BLaER1 treated with 17β-estradiol and CSF1 and Interleukin-3, amounts not matched to agents 10 nM and 100 nM (cell line): ENCODE measurements around the gene CABCOCO1.

Source experiments
- H3K27ac ChIP-seq, 11 experiments: shearing (Covaris generic); formaldehyde crosslinking; 2 replicates each; pipeline ENCODE4 v1.8.1; 2022
- H3K27me3 ChIP-seq, 11 experiments: shearing (Covaris generic); formaldehyde crosslinking; 2 replicates each; pipeline ENCODE4 v1.8.1; 2022
- H3K36me3 ChIP-seq, 11 experiments: shearing (Covaris generic); formaldehyde crosslinking; 2 replicates each; pipeline ENCODE4 v1.8.1; 2022
- H3K4me1 ChIP-seq, 10 experiments: shearing (Covaris generic); formaldehyde crosslinking; 2 replicates each; pipeline ENCODE4 v1.8.1; 2022
- H3K4me2 ChIP-seq, 11 experiments: shearing (Covaris generic); formaldehyde crosslinking; 2 replicates each; pipeline ENCODE4 v1.8.1; 2022
- H3K4me3 ChIP-seq, 10 experiments: shearing (Covaris generic); formaldehyde crosslinking; 2 replicates each; pipeline ENCODE4 v1.8.1; 2022
- H3K9ac ChIP-seq, 11 experiments: shearing (Covaris generic); formaldehyde crosslinking; 2 replicates each; pipeline ENCODE4 v1.8.1; 2022
- H3K9me3 ChIP-seq, 11 experiments: shearing (Covaris generic); formaldehyde crosslinking; replicated peaks in 1 of 11; 2 replicates each; pipeline ENCODE4 v1.8.1; 2022
- H4K20me1 ChIP-seq, 11 experiments: shearing (Covaris generic); formaldehyde crosslinking; 2 replicates each; pipeline ENCODE4 v1.8.1; 2022
- Cebpa-rat ChIP-seq, 11 experiments: shearing (Covaris generic); IDR thresholded peaks; 2 replicates each; pipeline ENCODE4 v1.8.1; 2022

Gene CABCOCO1

DNA sequence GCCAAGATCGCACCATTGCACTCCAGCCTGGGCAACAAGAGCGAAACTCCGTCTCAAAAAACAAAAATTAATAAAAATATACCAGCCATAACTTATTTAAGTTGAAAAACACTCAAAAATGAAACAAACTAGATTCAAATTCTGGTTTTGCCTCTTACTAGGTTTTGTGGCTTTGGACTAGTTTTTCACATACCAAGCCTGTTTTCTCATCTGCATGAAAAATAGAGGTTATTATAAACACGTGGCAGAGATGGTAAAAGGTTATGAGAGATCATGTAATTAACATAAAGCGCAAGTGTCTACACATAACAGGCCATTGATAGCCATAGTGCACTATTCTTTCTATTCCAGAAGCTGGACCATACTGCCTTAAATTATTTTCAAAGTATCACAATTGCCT, 35.5 kb upstream of the CABCOCO1 start:
- no peak overlapping the region for H3K9ac ChIP-seq
- no peaks in the 10 kb centered on the region for H3K27me3 ChIP-seq
- H3K4me2 ChIP-seq, result no peak overlapping the region
- no peak overlapping the region for H3K27ac ChIP-seq
- H3K4me3 ChIP-seq, result no peak overlapping the region
- no peaks in the 10 kb centered on the region for H3K9me3 ChIP-seq
- no peaks in the 10 kb centered on the region for H4K20me1 ChIP-seq
- H3K36me3 ChIP-seq, result no peaks in the 10 kb centered on the region
- no peaks in the 10 kb centered on the region for H3K4me1 ChIP-seq
- no peak for TF ChIP-seq Cebpa-rat (IDR thresholded peaks at IDR 0.05)

- Histone ChIP-seq H4K20me1 (no peaks in the 10 kb centered on the region), H3K9me3 (no peaks in the 10 kb centered on the region), H3K4me1 (no peaks in the 10 kb centered on the region), H3K9ac (no peak overlapping the region), H3K27ac (no peak overlapping the region), H3K4me3 (no peak overlapping the region), H3K4me2 (no peak overlapping the region), H3K36me3 (no peaks in the 10 kb centered on the region), H3K27me3 (no peaks in the 10 kb centered on the region)
- no peak for TF ChIP-seq Cebpa-rat (IDR thresholded peaks at IDR 0.05)
These were observed 34.4 kb upstream of the CABCOCO1 start for GRCh38 chr10:61628151-61628874.

DNA sequence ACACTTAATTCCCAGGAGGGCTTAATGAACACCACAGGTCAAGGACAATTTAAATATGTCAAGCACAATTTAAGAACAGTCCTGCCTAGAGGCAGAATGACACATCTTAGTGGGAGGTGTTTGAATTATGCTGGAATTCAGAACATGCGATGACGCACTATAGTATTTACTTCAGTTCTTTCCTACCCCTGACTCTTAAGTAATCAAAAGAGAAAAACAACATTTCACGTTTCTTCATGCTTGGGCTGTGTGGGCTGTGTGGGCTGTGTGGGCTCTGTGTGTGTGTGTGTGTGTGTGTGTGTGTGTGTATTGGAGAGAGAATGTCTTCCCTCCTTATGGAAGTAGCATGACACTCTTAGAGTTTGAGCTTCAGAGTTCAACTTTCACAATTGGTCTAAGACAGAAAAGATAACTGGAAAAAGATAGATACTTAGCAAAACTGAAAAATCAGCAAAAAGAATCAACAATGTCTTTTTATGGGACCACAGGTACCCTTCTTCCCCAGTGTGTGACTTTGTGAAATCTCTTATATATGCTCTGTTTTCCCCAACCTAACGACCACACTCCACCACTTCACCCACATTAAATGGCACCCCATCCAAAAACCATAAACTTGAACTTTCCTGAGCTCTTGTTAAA, 33.7 kb upstream of the CABCOCO1 start:
- H3K4me2 ChIP-seq, result no peak overlapping the region
- TF ChIP-seq Cebpa-rat (IDR thresholded peaks at IDR 0.05), result no peak

DNA sequence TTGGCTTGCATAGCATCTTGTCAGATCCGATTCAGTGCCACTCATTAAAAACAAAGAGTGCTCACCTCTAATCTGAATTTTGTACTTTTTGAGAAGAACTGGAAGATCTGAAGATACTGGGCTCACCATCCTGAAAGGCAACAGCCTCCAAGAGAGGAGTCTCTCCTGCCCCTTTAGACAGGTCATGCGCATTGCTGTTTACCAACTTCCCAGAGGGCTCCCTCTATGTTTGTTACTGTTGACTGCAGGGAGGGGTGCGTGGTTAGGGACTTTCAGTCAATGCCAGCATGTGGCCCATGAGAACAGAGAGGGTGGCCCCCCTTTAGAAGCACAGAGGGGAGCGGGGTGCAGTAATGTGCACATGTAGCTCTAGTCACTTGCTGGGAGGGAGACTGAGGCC, 33.2 kb upstream of the CABCOCO1 start:
- H3K4me1 ChIP-seq, result no peaks in the 10 kb centered on the region
- H3K4me2 ChIP-seq, result no peak overlapping the region
- H3K4me3 ChIP-seq, result no peak overlapping the region
- no peaks in the 10 kb centered on the region for H3K36me3 ChIP-seq
- no peak overlapping the region for H3K9ac ChIP-seq
- no peaks in the 10 kb centered on the region for H3K9me3 ChIP-seq
- no peaks in the 10 kb centered on the region for H4K20me1 ChIP-seq
- H3K27ac ChIP-seq, result no peak overlapping the region
- no peak for TF ChIP-seq Cebpa-rat (IDR thresholded peaks at IDR 0.05)
- no peaks in the 10 kb centered on the region for H3K27me3 ChIP-seq

More for the DNA sequence above, 33.7 kb upstream of the CABCOCO1 start:
- no peaks in the 10 kb centered on the region for H3K36me3 ChIP-seq
- no peak overlapping the region for H3K27ac ChIP-seq
- H3K4me1 ChIP-seq, result no peaks in the 10 kb centered on the region
- H3K9me3 ChIP-seq, result no peaks in the 10 kb centered on the region
- H3K27me3 ChIP-seq, result no peaks in the 10 kb centered on the region
- no peaks in the 10 kb centered on the region for H4K20me1 ChIP-seq
- no peak overlapping the region for H3K9ac ChIP-seq
- H3K4me3 ChIP-seq, result no peak overlapping the region

DNA sequence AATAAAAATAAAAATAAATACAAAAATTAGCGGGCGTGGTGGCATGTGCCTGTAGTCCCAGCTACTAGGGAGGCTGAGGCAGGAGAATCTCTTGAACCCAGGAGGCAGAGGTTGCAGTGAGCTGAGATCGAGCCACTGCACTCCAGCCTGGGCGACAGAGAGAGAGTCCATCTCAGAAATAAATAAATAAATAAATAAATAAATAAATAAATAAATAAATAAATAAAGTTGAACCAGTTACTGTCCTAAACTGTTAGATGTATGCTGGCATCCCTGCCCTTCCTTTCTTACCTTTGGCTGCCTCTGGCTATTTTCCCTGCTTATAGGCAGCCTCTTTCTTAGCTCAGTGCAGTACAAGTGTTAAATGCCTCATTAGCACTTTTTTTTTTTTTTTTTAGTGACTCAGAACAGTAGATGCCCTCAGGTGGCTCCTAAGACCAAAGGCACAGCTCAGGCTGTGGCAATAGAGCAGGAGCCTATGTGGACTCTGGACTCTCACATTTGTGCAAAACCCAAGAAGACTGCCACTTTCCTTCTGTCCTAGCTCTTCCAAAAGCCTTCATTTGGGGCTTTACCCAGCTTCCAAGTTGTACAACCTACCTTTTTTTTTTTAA, 30.6 kb upstream of the CABCOCO1 start:
- Histone ChIP-seq H3K27ac (no peak overlapping the region), H3K4me1 (no peaks in the 10 kb centered on the region), H3K27me3 (no peaks in the 10 kb centered on the region), H3K9ac (no peak overlapping the region), H3K4me3 (no peak overlapping the region), H3K36me3 (no peaks in the 10 kb centered on the region), H3K9me3 (no peaks in the 10 kb centered on the region), H4K20me1 (no peaks in the 10 kb centered on the region), H3K4me2 (no peak overlapping the region)
- no peak for TF ChIP-seq Cebpa-rat (IDR thresholded peaks at IDR 0.05)

DNA sequence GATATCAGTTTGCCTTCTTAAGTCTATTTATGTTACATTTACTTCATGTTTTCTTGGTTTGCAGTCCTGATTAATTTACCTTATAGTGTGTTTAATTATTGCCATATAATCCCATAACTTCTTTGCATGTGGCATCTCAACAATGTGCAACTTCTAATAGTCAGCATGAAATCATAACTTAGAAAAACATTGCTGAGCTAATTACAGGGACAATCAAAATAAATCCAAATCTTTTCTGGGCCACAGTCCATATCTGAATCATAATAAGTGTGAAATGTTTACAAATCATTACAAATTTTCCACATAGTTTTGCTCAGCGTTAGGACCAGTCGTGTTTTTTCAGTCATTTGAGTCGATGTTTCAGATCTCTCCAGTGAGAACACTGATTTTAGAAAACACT, 29.1 kb upstream of the CABCOCO1 start:
- no peaks in the 10 kb centered on the region for H3K36me3 ChIP-seq
- H3K27ac ChIP-seq, result no peak overlapping the region
- TF ChIP-seq Cebpa-rat (IDR thresholded peaks at IDR 0.05), result no peak
- no peaks in the 10 kb centered on the region for H3K4me1 ChIP-seq
- H3K4me2 ChIP-seq, result no peak overlapping the region
- no peaks in the 10 kb centered on the region for H4K20me1 ChIP-seq
- H3K9ac ChIP-seq, result no peak overlapping the region
- H3K27me3 ChIP-seq, result no peaks in the 10 kb centered on the region
- no peak overlapping the region for H3K4me3 ChIP-seq
- no peaks in the 10 kb centered on the region for H3K9me3 ChIP-seq

DNA sequence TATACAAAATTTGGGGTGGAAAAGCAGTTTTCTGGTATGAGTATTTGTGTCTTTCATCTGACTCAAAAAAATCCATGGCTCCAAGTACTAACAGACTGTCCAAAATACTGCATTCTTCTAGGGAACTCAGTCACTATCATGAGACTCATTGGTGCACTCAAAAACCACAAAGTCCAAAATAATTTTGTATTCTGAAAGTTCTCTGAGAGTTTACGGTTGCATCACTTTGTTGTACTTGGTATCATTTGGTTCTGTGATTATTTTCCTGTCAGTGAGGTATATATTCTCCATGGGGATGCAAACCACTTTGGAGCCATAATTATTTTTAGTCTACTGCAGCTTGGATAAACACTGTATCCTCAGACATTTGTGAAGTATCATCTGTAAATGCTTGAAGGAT, 28.0 kb upstream of the CABCOCO1 start:
- no peaks in the 10 kb centered on the region for H3K9me3 ChIP-seq
- no peak overlapping the region for H3K27ac ChIP-seq
- H3K27me3 ChIP-seq, result no peaks in the 10 kb centered on the region
- H3K4me3 ChIP-seq, result no peak overlapping the region
- H3K36me3 ChIP-seq, result no peaks in the 10 kb centered on the region
- H3K4me2 ChIP-seq, result no peak overlapping the region
- H4K20me1 ChIP-seq, result no peaks in the 10 kb centered on the region
- H3K9ac ChIP-seq, result no peak overlapping the region
- H3K4me1 ChIP-seq, result no peaks in the 10 kb centered on the region
- TF ChIP-seq Cebpa-rat (IDR thresholded peaks at IDR 0.05), result no peak

- Histone ChIP-seq H3K27ac (no peak overlapping the region), H3K4me1 (no peaks in the 10 kb centered on the region), H3K4me3 (no peak overlapping the region)
These were observed 27.3 kb upstream of the CABCOCO1 start for GRCh38 chr10:61635471-61635870.

DNA sequence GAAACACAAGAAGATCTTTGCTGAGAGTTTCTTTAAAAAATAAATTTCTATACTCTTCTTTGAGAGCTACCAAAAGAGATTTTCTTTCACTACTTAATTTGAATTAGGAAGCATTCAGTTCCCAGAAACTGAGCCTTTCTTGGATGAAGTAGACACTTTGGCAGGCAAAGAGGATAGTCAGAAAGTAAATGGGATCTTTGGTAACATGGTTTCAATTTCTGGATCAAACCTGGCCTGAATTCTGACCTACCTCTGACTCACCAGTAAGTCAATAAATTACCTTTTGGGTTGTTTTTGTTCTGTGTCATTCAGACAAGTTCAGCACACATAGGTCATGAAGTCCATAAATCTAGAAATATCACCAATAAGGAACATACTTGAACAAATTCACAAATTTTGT, 26.8 kb upstream of the CABCOCO1 start:
- Histone ChIP-seq H3K4me1 (no peaks in the 10 kb centered on the region), H3K27me3 (no peaks in the 10 kb centered on the region), H3K36me3 (no peaks in the 10 kb centered on the region), H3K4me2 (no peak overlapping the region), H4K20me1 (no peaks in the 10 kb centered on the region), H3K27ac (no peak overlapping the region), H3K9ac (no peak overlapping the region), H3K4me3 (no peak overlapping the region), H3K9me3 (no peaks in the 10 kb centered on the region)
- no peak for TF ChIP-seq Cebpa-rat (IDR thresholded peaks at IDR 0.05)

More at GRCh38 chr10:61635471-61635870, 27.3 kb upstream of the CABCOCO1 start:
- Histone ChIP-seq H4K20me1 (no peaks in the 10 kb centered on the region), H3K36me3 (no peaks in the 10 kb centered on the region), H3K4me2 (no peak overlapping the region), H3K27me3 (no peaks in the 10 kb centered on the region), H3K9ac (no peak overlapping the region), H3K9me3 (no peaks in the 10 kb centered on the region)
- TF ChIP-seq Cebpa-rat (IDR thresholded peaks at IDR 0.05), result no peak

GRCh38 chr10:61639952-61640351, 22.8 kb upstream of the CABCOCO1 start:
- Histone ChIP-seq H3K4me1 (no peaks in the 10 kb centered on the region), H3K36me3 (no peaks in the 10 kb centered on the region), H3K4me2 (no peak overlapping the region), H3K27me3 (no peaks in the 10 kb centered on the region), H3K9ac (no peak overlapping the region), H3K27ac (no peak overlapping the region), H3K9me3 (no peaks in the 10 kb centered on the region), H4K20me1 (no peaks in the 10 kb centered on the region), H3K4me3 (no peak overlapping the region)
- no peak for TF ChIP-seq Cebpa-rat (IDR thresholded peaks at IDR 0.05)
